Psoas muscle (tissue), 8 donors: Measurements from ENCODE around the gene ISG20. TPM values are rescaled to one million over a fixed set of nuclear protein-coding genes. Genes with fewer than 3 reads are reported as not detected.
"Not testable (repeated sequence)": the region's sequence is repeated elsewhere in the genome, so short reads cannot be mapped to it uniquely, and the experiment has no call there.

Experiments used
- ATAC-seq, 4 donors: fragments of 200-7000 bp; cut with Tn5 transposase; one replicate each; pipeline ENCODE4 v1.9.1; 2020; ENCODE audit warnings: moderate library complexity in 3 of 4, mild to moderate bottlenecking in 2 of 4
- DNase-seq, 2 donors: peaks; one replicate each; pipeline ENCODE4 v3.0.0-alpha.2; 2020
- H3K27ac ChIP-seq: fragments of 200-600 bp; one replicate; pipeline ENCODE4 v1.8.0; 2022
- H3K27me3 ChIP-seq, 3 donors: fragments of 200-600 bp in 1 of 3; one replicate each; pipeline versions ENCODE4 v1.6.1 to v1.8.0; 2013 to 2022; ENCODE audit warnings: low read length in 2 of 3, mild to moderate bottlenecking in 2 of 3, moderate library complexity in 1 of 3; ENCODE audit not compliant: insufficient read depth in 3 of 3
- H3K36me3 ChIP-seq, 2 donors: fragments of 200-600 bp in 1 of 2; one replicate each; pipeline versions ENCODE4 v1.6.1 to v1.8.0; 2013 to 2022; ENCODE audit warnings: low read depth in 1 of 2, mild to moderate bottlenecking in 1 of 2, moderate library complexity in 1 of 2; ENCODE audit not compliant: insufficient read depth in 1 of 2
- H3K4me1 ChIP-seq: fragments of 200-600 bp; one replicate; pipeline ENCODE4 v1.8.0; 2022
- H3K4me3 ChIP-seq: fragments of 200-600 bp; one replicate; pipeline ENCODE4 v1.8.0; 2022; ENCODE audit warnings: mild to moderate bottlenecking
- H3K9me3 ChIP-seq: fragments of 200-600 bp; one replicate; pipeline ENCODE4 v1.8.0; 2022
- CTCF ChIP-seq: fragments of 200-600 bp; IDR thresholded peaks from one replicate; pipeline ENCODE4 v1.8.0; 2022; ENCODE audit warnings: antibody characterized with exemption
- WGBS, 3 donors: extraction: QIAGEN DNeasy Blood & Tissue Kit; methylation state at CpG; one replicate each; pipeline versions ENCODE4 v1.1.6 to v1.1.7; 2013; 5-methylcytosine and 5-hydroxymethylcytosine counted together
- intact Hi-C, 2 donors: fragments of 100-400 bp; cut with DNase I; formaldehyde crosslinking; loops; one replicate each; pipeline versions ENCODE4 v1.11.0 to v1.14.2; 2022
- polyA plus RNA-seq, 3 donors: library from polyadenylated mRNA; stranded (reverse); fragments of 200-250 nt; gene quantifications; one replicate each; pipeline ENCODE4 v1.2.3, GENCODE V29; 2013
- total RNA-seq, 4 donors: library from RNA; stranded (reverse); fragmentation: NEBNext Ultra II Directional in 2 of 4; extraction: Animal tissue kit (Norgen Biotek cat#: 25700) in 2 of 4; gene quantifications; one replicate each; pipeline versions ENCODE4 v1.2.1 to v1.2.4, GENCODE V29; 2021 to 2023
- donor health status: healthy with polysubstance abuse.
- donor health status: DM: no; HTN: no; CAD: no; lungs with moderate emphysema.
- donor health status: Bipolar disorder and iron deficiency.
- donor health status: healthy.
- donor health status: DM: yes; HTN: yes; CAD: no.
- donor health status: DM: no; HTN: no; CAD: no.
- donor health status: DM: no; HTN: no; CAD: no.
- donor health status: DM: yes; HTN: yes; CAD: no.

Gene ISG20
- total and polyA plus RNA-seq, 7 donors = 1.1 to 7.4 (median 3.8) TPM

GRCh38 chr15:88631464-88632028 lies 7.3 kb upstream of the ISG20 start:
- H3K27me3 ChIP-seq = no peaks in the 10 kb centered on the region
- peaks cover 24% of the 10 kb centered on the region for H3K4me1 ChIP-seq
- no peak for ATAC-seq
- H3K4me3 ChIP-seq = no peak overlapping the region
- peaks cover 9 to 58% of the 10 kb centered on the region in 2 donors for H3K36me3 ChIP-seq
- DNase-seq = no peak
- H3K27ac ChIP-seq = no peak overlapping the region
- intact Hi-C loops = no loop called here
- no peaks in the 10 kb centered on the region for H3K9me3 ChIP-seq
- no peak for TF ChIP-seq CTCF
- 90 to 94% (median 91%) methylated on average over 12 of the region's 12 CpGs for WGBS, 3 donors

- H3K27ac ChIP-seq, H3K27me3 ChIP-seq, H3K4me3 ChIP-seq, H3K9me3 ChIP-seq, ATAC-seq, intact Hi-C loops, DNase-seq: not testable (repeated sequence)
- 85 to 100% (median 96%) methylated on average over 7 of the region's 7 CpGs for WGBS, 3 donors
- H3K36me3 ChIP-seq = peaks cover 9 to 46% of the 10 kb centered on the region in 2 donors
- peaks cover 19% of the 10 kb centered on the region for H3K4me1 ChIP-seq
Observed at GRCh38 chr15:88632797-88633196, 6.0 kb upstream of the ISG20 start.

GRCh38 chr15:88634449-88634848 lies 4.4 kb upstream of the ISG20 start:
- Histone ChIP-seq H3K36me3 (peaks cover 9 to 30% of the 10 kb centered on the region in 2 donors), H3K9me3 (no peaks in the 10 kb centered on the region), H3K4me3 (no peak overlapping the region), H3K27me3 (no peaks in the 10 kb centered on the region), H3K27ac (no peak overlapping the region), H3K4me1 (peaks cover 29% of the 10 kb centered on the region)
- DNase-seq (no peak), ATAC-seq (no peak)
- WGBS, 3 donors = 86 to 91% (median 90%) methylated on average over 2 of the region's 2 CpGs
- intact Hi-C loops = no loop called here
- TF ChIP-seq CTCF = no peak

GRCh38 chr15:88635318-88635717 lies 3.5 kb upstream of the ISG20 start:
- peaks cover 9 to 21% of the 10 kb centered on the region in 2 donors for H3K36me3 ChIP-seq
- intact Hi-C loops = no loop called here
- TF ChIP-seq CTCF = no peak
- H3K4me1 ChIP-seq = peaks cover 25% of the 10 kb centered on the region
- WGBS, 3 donors = 58 to 69% (median 69%) methylated on average over 6 of the region's 6 CpGs
- no peak for ATAC-seq
- H3K27me3 ChIP-seq = no peaks in the 10 kb centered on the region
- DNase-seq = no peak
- H3K27ac ChIP-seq = no peak overlapping the region
- no peaks in the 10 kb centered on the region for H3K9me3 ChIP-seq
- H3K4me3 ChIP-seq = no peak overlapping the region

- H3K9me3 ChIP-seq = no peaks in the 10 kb centered on the region
- intact Hi-C loops = no loop called here
- DNase-seq = peak in 1 of 2 donors; percentile 58
- 83 to 88% (median 87%) methylated on average over 11 of the region's 11 CpGs for WGBS, 3 donors
- no peaks in the 10 kb centered on the region for H3K27me3 ChIP-seq
- ATAC-seq = peak in 3 of 4 donors; percentile 17 to 31 (median 19)
- TF ChIP-seq CTCF = no peak
- H3K4me1 ChIP-seq = peaks cover 20% of the 10 kb centered on the region
- H3K36me3 ChIP-seq = peaks cover 6 to 14% of the 10 kb centered on the region in 2 donors
- H3K27ac ChIP-seq = no peak overlapping the region
- no peak overlapping the region for H3K4me3 ChIP-seq
Observed at GRCh38 chr15:88636050-88636449, 2.8 kb upstream of the ISG20 start.
